ENCODE measurements around the gene SHB.

DNA sequence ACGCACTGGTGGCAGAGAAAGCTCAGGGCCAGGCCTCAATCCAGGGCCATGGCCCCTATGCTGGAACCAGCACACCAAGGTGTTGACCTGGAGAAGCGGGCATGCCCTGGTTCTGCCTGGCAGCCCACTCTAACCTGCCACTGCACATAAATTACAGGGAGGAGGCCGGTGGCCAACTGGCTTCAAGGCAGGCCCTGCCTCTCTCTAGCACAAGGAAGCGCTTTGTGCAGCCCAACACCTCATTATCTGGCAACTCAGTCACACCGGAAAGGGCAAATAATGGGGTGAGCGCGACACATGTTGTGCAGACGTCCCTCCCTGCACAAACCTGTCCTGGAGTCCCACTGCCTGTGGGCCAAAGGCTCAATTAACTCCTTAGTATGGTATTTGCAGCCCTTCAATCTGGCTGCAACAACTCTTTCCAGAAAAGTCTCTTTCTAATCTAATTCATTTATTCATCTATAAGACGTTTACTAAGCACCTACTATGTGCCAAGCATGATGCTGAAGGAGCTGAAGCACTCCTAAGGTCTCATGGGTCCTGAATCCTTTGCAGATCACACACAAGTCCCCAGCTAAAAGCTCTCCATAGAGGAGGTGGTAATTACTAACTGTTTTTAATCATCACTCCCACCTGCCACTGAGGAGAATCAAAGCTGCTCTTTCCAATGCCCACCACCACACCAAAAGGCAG is 24.9 kb downstream of the SHB start:
- no peak for TF ChIP-seq CTCF (IDR thresholded peaks at IDR 0.05)
- no peak for TF ChIP-seq POLR2A (IDR thresholded peaks at IDR 0.05)
- peak; percentile 62 for TF ChIP-seq POLR2AphosphoS5 (IDR thresholded peaks at IDR 0.05)

Data from prostate gland (tissue), 2 donors.